NCI-H2171 (cell line): Measurements from ENCODE around the gene PTPRN.
"Not testable (repeated sequence)": the region's sequence is repeated elsewhere in the genome, so short reads cannot be mapped to it uniquely, and the experiment has no call there.

ENCODE experiments used
- DNase-seq: peaks from one replicate; lab custom pipeline; 2025; lab: John Stamatoyannopoulos, UW

Gene PTPRN

GRCh38 chr2:219269362-219270054 lies 39.7 kb downstream of the PTPRN start:
- DNase-seq = no peak

- DNase-seq = no peak
These were observed 40.9 kb downstream of the PTPRN start for GRCh38 chr2:219268294-219268693.

- peak; percentile 47 for DNase-seq
These were observed 42.3 kb downstream of the PTPRN start for GRCh38 chr2:219266886-219267285.

GRCh38 chr2:219266232-219266631 lies 43.0 kb downstream of the PTPRN start:
- no peak for DNase-seq

- no peak for DNase-seq
These were observed 48.0 kb downstream of the PTPRN start for GRCh38 chr2:219261024-219261855.

- DNase-seq = not testable (repeated sequence)
These were observed 50.3 kb downstream of the PTPRN start for GRCh38 chr2:219258942-219259341.

- no peak for DNase-seq
These were observed 54.5 kb downstream of the PTPRN start for GRCh38 chr2:219254590-219255201.

- peak; percentile 84 for DNase-seq
These were observed 55.2 kb downstream of the PTPRN start, which contains the start of gene TUBA4A for GRCh38 chr2:219253753-219254589. TUBA4A (minus strand) TSS chr2:219253918; CDS start chr2:219253858, 60 bp downstream.

- DNase-seq = peak; percentile 53
These were observed 56.1 kb downstream of the PTPRN start, which contains the start of gene TUBA4B for GRCh38 chr2:219252900-219253752. TUBA4B (plus strand) TSS chr2:219253243; CDS start chr2:219253408, 165 bp downstream.

- no peak for DNase-seq
These were observed 56.7 kb downstream of the PTPRN start for GRCh38 chr2:219252570-219252899.

- DNase-seq = no peak
These were observed 57.1 kb downstream of the PTPRN start for GRCh38 chr2:219252084-219252483.

- DNase-seq = no peak
These were observed 57.5 kb downstream of the PTPRN start for GRCh38 chr2:219251656-219252055.

- no peak for DNase-seq
These were observed 59.0 kb downstream of the PTPRN start for GRCh38 chr2:219250049-219250781.

GRCh38 chr2:219249203-219249980 lies 59.8 kb downstream of the PTPRN start:
- DNase-seq = peak; percentile 91

GRCh38 chr2:219248845-219249202 lies 60.4 kb downstream of the PTPRN start:
- no peak for DNase-seq

GRCh38 chr2:219247678-219248642 lies 61.2 kb downstream of the PTPRN start:
- no peak for DNase-seq

GRCh38 chr2:219246559-219246958 lies 62.6 kb downstream of the PTPRN start:
- no peak for DNase-seq

- DNase-seq = no peak
These were observed 63.3 kb downstream of the PTPRN start for GRCh38 chr2:219245899-219246230.
